Kidney (tissue), 14 donors: ENCODE data around the gene NET1. TPM values are rescaled to one million over a fixed set of nuclear protein-coding genes. Genes with fewer than 3 reads are reported as not detected.

ENCODE experiments used
- DNase-seq, 5 donors: peaks; one replicate each; pipeline ENCODE4 v3.0.0-alpha.2; 2013 to 2020
- FAIRE-seq: peaks from 2 replicates; lab custom pipeline; 2012; peaks lifted over from hg19 to GRCh38; lab: Jason Lieb, UNC
- H3K27ac ChIP-seq, 2 donors: one replicate each; pipeline ENCODE4 v1.7.0; 2013; ENCODE audit warnings: low read depth in 2 of 2, low read length in 2 of 2, inconsistent platforms in 1 of 2
- H3K27me3 ChIP-seq: one replicate; pipeline ENCODE4 v1.7.1; 2013; ENCODE audit warnings: low read length, inconsistent platforms; ENCODE audit not compliant: control insufficient read depth, insufficient read depth
- H3K36me3 ChIP-seq, 3 donors: one replicate each; pipeline versions ENCODE4 v1.7.0 to v1.7.1; 2013; ENCODE audit warnings: low read length in 3 of 3, control low read depth in 1 of 3, inconsistent platforms in 1 of 3; ENCODE audit not compliant: insufficient read depth in 3 of 3, control insufficient read depth in 2 of 3
- H3K4me1 ChIP-seq, 3 donors: one replicate each; pipeline versions ENCODE4 v1.7.0 to v1.7.1; 2013; ENCODE audit warnings: low read length in 3 of 3, inconsistent platforms in 1 of 3, low read depth in 1 of 3; ENCODE audit not compliant: control insufficient read depth in 2 of 3, insufficient read depth in 2 of 3
- H3K4me3 ChIP-seq, 3 donors: one replicate each; pipeline versions ENCODE4 v1.7.0 to v1.8.1; 2013; ENCODE audit warnings: low read length in 3 of 3, control low read depth in 1 of 3, inconsistent platforms in 1 of 3
- H3K9ac ChIP-seq, 3 donors: one replicate each; pipeline versions ENCODE4 v1.7.0 to v1.7.1; 2013; ENCODE audit warnings: low read length in 3 of 3, control low read depth in 1 of 3, inconsistent platforms in 1 of 3
- H3K9me3 ChIP-seq, 3 donors: one replicate each; pipeline versions ENCODE4 v1.7.0 to v1.7.1; 2013; ENCODE audit warnings: low read length in 3 of 3, control low read depth in 1 of 3, inconsistent platforms in 1 of 3; ENCODE audit not compliant: control insufficient read depth in 2 of 3, insufficient read depth in 1 of 3
- intact Hi-C: fragments of 100-400 bp; cut with DNase I; formaldehyde crosslinking; loops from one replicate; pipeline ENCODE4 v1.11.1; 2022
- polyA plus RNA-seq: library from polyadenylated mRNA; stranded (reverse); fragments of 350-450 nt; fragmentation: Illumina TruSeq; extraction: RNeasy Lipid Tissue Mini Kit (QIAGEN cat#74804); gene quantifications from one replicate; pipeline ENCODE4 v1.2.3, GENCODE V29; 2014; ENCODE audit warnings: low read depth, low replicate concordance; ENCODE audit not compliant: insufficient read depth
- total RNA-seq: library from RNA; stranded (reverse); fragmentation: NEBNext Ultra II Directional; extraction: Animal tissue kit (Norgen Biotek cat#: 25700); gene quantifications from one replicate; pipeline ENCODE4 v1.2.1, GENCODE V29; 2021
- TF ChIP-seq, protein P1 (sequence below): IDR thresholded peaks from 3 replicates; pipeline ENCODE4 v1.5.1; 2012; ENCODE audit warnings: mild to moderate bottlenecking, moderate library complexity, borderline replicate concordance; ENCODE audit not compliant: insufficient read depth; ENCODE audit errors: extremely low read depth
- donor health status: control.
- donor health status: control.
- donor health status: control.
- donor health status: control.
- donor health status: control.
- donor health status: DM: yes; HTN: yes; CAD: no.
- donor health status: Normal renal cell carcinoma (clear cell type).

NET1 gene
- total and polyA plus RNA-seq, 2 donors from 2014 or later = 35.9 to 86.5 TPM

DNA sequence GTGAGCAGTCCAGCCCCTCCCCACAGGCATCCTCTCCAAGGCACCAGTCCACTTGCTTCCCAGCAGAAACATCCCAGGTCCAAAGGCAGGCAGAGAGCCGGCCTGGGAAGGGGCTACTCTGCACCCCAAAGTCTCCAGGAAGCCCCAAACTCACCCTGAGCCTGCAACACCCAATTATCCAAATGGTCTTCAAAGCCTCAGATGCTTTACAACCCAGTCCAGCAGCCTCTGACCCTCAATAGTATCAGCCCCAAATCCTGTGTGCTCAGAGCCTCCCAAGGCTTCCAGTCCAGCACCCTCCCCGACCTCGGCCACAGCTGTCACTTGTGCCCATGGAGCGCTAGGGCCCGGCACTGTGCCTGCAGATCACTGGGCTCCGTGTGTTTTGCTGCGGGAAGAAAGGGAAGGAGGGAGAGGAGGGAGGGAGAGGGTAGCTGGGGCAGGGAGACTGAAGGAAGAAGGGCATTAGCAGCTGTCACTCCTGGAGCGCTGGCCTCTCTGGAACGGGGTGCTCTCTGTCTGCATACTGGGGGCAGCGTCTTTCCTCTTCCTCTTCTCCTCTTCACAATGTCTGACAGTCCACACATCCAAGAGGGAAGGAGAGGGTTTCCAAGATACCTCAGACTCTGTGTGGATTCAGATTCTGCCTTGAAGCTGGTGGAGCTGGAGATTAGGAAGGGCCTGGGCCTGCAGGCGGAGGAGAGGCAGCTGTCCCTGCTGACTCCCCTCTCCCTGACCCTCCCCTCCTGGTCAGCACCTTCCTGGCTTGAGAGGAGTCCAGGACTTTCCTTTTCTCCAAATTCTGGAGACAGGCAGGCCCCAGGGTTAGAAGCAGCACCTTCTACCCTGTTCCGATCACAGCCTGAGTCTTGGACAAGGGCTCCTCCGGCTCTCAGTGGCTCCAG lies 73.8 kb downstream of the NET1 start:
- no peaks in the 10 kb centered on the region for H3K36me3 ChIP-seq
- DNase-seq = peak in 1 of 5 donors; percentile 23
- intact Hi-C loops = no loop called here
- no peaks in the 10 kb centered on the region for H3K4me1 ChIP-seq
- H3K27me3 ChIP-seq = no peaks in the 10 kb centered on the region
- no peak for FAIRE-seq
- TF ChIP-seq, protein P1, sequence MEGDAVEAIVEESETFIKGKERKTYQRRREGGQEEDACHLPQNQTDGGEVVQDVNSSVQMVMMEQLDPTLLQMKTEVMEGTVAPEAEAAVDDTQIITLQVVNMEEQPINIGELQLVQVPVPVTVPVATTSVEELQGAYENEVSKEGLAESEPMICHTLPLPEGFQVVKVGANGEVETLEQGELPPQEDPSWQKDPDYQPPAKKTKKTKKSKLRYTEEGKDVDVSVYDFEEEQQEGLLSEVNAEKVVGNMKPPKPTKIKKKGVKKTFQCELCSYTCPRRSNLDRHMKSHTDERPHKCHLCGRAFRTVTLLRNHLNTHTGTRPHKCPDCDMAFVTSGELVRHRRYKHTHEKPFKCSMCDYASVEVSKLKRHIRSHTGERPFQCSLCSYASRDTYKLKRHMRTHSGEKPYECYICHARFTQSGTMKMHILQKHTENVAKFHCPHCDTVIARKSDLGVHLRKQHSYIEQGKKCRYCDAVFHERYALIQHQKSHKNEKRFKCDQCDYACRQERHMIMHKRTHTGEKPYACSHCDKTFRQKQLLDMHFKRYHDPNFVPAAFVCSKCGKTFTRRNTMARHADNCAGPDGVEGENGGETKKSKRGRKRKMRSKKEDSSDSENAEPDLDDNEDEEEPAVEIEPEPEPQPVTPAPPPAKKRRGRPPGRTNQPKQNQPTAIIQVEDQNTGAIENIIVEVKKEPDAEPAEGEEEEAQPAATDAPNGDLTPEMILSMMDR = no peak
- H3K9ac ChIP-seq = no peak overlapping the region
- no peak overlapping the region for H3K4me3 ChIP-seq
- H3K27ac ChIP-seq = no peak overlapping the region
- H3K9me3 ChIP-seq = peaks cover 0 to 3% (median 0%) of the 10 kb centered on the region in 3 donors

DNA sequence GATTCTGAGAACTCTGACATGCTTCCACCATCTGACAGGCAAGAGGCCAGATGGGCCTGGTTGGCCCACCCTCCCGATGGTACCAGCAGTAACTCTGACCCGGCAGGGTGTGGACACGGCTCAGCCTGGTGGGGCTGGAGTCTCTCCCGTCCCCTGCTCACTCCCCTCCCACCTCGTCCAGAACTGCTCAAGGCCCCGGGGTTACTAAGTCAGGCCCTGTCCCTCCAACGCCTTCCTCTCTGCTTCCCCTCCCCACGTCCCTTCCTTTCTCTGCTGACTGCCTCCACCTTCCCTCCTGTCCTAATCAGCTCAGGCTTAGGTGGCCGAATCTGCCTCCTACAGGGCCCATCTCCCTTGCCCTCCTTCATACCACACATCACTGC lies 74.5 kb downstream of the NET1 start:
- FAIRE-seq = no peak
- Histone ChIP-seq H3K4me3 (no peak overlapping the region), H3K27me3 (no peaks in the 10 kb centered on the region), H3K9ac (no peak overlapping the region), H3K4me1 (no peaks in the 10 kb centered on the region), H3K9me3 (peaks cover 0 to 3% (median 0%) of the 10 kb centered on the region in 3 donors), H3K27ac (no peak overlapping the region), H3K36me3 (no peaks in the 10 kb centered on the region)
- peak in 1 of 5 donors; percentile 29 for DNase-seq
- intact Hi-C loops = no loop called here
- TF ChIP-seq, protein P1 = no peak

DNA sequence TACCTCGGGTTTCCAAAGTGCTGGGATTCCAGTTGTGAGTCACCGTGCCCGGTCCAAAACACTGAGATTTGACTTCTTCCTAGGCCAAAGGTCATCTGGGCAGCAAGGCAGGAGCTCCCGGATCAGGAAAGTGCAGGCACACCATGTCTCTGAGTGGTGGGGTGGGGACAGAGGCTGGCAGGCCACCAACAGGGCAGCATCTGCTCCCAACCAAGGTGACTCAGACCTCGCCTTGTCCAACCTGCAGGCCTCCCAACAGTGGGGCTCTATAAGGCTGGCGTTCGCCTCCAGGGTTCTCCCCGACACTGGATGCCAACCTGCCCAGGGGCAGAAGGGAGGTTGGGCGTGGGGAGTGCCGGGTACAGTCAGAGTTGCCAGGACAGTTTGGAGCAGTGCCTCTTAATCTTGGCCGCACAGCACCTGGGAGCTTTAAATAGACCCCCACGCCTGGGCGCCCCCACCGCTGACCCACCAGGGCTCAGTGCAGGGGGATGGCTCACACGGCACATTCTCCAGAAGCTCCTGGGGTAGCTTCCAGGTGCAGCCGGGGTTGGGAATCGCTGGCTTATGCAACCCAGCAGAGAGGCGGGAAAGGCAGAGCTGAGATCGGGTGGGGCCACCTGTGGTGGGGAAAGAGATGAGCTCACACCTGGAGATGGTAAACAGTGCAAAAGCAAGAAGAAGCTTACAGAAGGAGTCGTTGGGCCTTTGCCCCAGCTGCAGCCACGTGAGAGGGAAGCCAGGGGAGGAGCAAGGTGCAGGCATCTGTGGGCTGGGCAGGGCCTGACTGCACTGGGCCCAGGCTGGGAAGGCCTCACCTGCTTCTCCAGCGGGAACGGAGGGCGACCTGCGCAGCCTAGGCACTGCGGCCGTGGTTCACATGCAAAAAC lies 76.2 kb downstream of the NET1 start:
- H3K36me3 ChIP-seq = no peaks in the 10 kb centered on the region
- no peak overlapping the region for H3K9ac ChIP-seq
- DNase-seq (peak in 3 of 5 donors; percentile 38 to 67 (median 54)), FAIRE-seq (no peak)
- H3K4me3 ChIP-seq = no peak overlapping the region
- TF ChIP-seq, protein P1 = no peak
- intact Hi-C loops = no loop called here
- peak overlapping the region in 1 of 2 donors; percentile 9 for H3K27ac ChIP-seq
- no peaks in the 10 kb centered on the region for H3K4me1 ChIP-seq
- peaks cover 0 to 3% (median 0%) of the 10 kb centered on the region in 3 donors for H3K9me3 ChIP-seq
- no peaks in the 10 kb centered on the region for H3K27me3 ChIP-seq
